Stimulated activated CD4-positive, alpha-beta T cell treated with anti-CD3 and anti-CD28 coated beads, Interleukin-1b, Interleukin-23, amount 100 ng/mL, for 24 hours (primary cell): ENCODE results near the gene PHACTR3.
"Not testable (repeated sequence)": the region's sequence is repeated elsewhere in the genome, so short reads cannot be mapped to it uniquely, and the experiment has no call there.

Experiments
- DNase-seq, 4 experiments: peaks; one replicate each; pipeline ENCODE4 v3.0.0-alpha.2; 2020; ENCODE audit warnings: low read depth in 4 of 4, low spot score in 1 of 4

Gene PHACTR3

GRCh38 chr20:59618585-59618984 is 14.2 kb downstream of the PHACTR3 start:
- not testable (repeated sequence) for DNase-seq

GRCh38 chr20:59620860-59621505 is 16.6 kb downstream of the PHACTR3 start:
- DNase-seq: no peak

- DNase-seq: no peak
These were observed 18.2 kb downstream of the PHACTR3 start for GRCh38 chr20:59622496-59622895.

GRCh38 chr20:59623133-59623532 is 18.8 kb downstream of the PHACTR3 start:
- DNase-seq: no peak

GRCh38 chr20:59623583-59623982 is 19.2 kb downstream of the PHACTR3 start:
- DNase-seq: no peak

GRCh38 chr20:59624401-59624800 is 20.1 kb downstream of the PHACTR3 start:
- no peak for DNase-seq

GRCh38 chr20:59625214-59625922 is 21.0 kb downstream of the PHACTR3 start:
- no peak for DNase-seq

- DNase-seq: no peak
These were observed 23.0 kb downstream of the PHACTR3 start for GRCh38 chr20:59627298-59627697.

GRCh38 chr20:59628171-59628570 is 23.8 kb downstream of the PHACTR3 start:
- DNase-seq: no peak

- DNase-seq: no peak
These were observed 25.1 kb downstream of the PHACTR3 start for GRCh38 chr20:59629141-59630045.

- no peak for DNase-seq
These were observed 26.2 kb downstream of the PHACTR3 start for GRCh38 chr20:59630526-59630925.

- no peak for DNase-seq
These were observed 27.6 kb downstream of the PHACTR3 start for GRCh38 chr20:59631751-59632540.

- DNase-seq: no peak
These were observed 28.3 kb downstream of the PHACTR3 start for GRCh38 chr20:59632541-59633113.

GRCh38 chr20:59633656-59634251 is 29.4 kb downstream of the PHACTR3 start:
- DNase-seq: no peak

- DNase-seq: no peak
These were observed 30.2 kb downstream of the PHACTR3 start for GRCh38 chr20:59634435-59635005.

- no peak for DNase-seq
These were observed 32.5 kb downstream of the PHACTR3 start for GRCh38 chr20:59636766-59637370.

- DNase-seq: no peak
These were observed 35.9 kb downstream of the PHACTR3 start for GRCh38 chr20:59640267-59640666.

- no peak for DNase-seq
These were observed 39.3 kb downstream of the PHACTR3 start for GRCh38 chr20:59643615-59644061.

- no peak for DNase-seq
These were observed 40.1 kb downstream of the PHACTR3 start for GRCh38 chr20:59644371-59644939.
